ENCODE measurements around the gene CYRIA.

The CYRIA gene

DNA sequence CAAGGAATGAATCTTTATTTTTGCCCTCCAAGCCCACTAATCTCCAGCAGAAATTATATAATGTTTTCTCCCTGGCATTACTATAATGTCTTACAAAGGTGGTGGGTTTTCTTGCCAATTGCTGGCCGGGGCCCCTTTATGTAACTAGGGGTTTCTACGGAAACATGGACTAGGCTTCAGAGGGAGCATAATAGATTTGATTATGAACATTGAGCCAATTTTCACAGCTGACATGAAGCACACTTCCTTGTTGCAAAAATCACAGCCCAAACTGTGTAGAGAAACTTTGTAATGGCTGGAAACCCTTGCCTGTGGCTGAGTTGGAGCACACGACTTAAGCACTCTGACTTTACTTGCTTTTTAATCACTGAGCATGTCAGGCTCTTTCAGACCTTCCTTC is 3.8 kb upstream of the CYRIA start:
- DNase-seq (ENCODE audit: low spot score) = no peak

DNA sequence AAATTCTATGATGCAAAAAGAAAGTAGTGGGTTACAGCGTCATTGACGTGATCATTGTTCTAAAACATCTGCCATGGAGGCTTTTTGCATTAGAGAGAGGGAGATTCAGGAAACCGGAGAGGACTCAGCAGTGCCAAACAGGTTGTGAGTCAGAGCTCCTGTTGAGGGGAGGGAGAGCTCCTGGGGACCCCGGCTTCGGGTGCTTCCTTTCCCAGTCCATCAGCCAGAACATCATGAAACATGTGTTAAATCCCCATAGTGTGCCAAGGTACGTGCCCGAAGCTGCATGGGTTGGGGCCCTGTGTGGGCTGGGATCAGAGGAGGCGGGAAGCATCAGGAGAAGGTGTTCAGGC is 791 bp upstream of the CYRIA start:
- no peak for DNase-seq (ENCODE audit: low spot score)

- no peak for DNase-seq (ENCODE audit: low spot score)
Measured at GRCh38 chr2:16664809-16665747, 556 bp downstream of the CYRIA start.

- DNase-seq (ENCODE audit: low spot score) = no peak
Measured at GRCh38 chr2:16664052-16664731, 1.4 kb downstream of the CYRIA start.

DNA sequence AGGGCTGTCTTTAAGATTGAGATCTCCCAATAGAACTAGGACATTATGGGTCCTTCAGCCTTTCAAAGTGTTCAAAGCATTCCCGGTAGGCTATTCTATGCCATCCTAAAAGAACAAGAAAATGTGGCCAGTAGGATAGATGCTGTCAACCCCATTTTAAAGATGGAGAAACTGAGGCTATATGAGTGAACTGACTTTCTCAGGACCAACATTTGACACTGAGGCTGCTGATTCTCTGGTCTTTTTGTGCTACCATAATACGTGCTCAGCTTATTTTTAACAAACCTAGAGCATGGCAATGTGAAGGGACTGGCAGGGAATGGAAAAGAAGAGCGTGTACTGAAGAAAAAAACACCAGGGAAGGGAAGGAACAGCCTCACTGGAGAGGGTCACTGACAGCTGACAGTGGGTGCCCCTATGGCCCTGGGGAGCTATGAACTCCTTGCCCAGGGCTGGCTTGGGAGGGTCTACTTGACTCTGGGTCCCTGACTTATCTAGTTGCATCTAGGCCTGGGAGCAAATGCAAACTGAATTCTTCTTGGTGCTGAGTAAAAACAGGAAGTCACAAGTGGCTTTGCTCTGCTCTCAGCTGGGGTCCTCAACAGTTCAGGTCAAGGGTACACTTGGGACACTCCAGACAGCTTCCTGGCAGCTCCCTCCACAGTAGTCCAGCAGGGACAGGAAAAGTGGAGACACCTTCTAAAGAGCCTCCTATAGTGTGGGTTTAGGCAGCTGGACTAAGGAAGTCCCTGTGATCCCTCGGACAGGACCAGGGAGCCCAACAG is 2.3 kb downstream of the CYRIA start:
- DNase-seq (ENCODE audit: low spot score) = no peak

DNA sequence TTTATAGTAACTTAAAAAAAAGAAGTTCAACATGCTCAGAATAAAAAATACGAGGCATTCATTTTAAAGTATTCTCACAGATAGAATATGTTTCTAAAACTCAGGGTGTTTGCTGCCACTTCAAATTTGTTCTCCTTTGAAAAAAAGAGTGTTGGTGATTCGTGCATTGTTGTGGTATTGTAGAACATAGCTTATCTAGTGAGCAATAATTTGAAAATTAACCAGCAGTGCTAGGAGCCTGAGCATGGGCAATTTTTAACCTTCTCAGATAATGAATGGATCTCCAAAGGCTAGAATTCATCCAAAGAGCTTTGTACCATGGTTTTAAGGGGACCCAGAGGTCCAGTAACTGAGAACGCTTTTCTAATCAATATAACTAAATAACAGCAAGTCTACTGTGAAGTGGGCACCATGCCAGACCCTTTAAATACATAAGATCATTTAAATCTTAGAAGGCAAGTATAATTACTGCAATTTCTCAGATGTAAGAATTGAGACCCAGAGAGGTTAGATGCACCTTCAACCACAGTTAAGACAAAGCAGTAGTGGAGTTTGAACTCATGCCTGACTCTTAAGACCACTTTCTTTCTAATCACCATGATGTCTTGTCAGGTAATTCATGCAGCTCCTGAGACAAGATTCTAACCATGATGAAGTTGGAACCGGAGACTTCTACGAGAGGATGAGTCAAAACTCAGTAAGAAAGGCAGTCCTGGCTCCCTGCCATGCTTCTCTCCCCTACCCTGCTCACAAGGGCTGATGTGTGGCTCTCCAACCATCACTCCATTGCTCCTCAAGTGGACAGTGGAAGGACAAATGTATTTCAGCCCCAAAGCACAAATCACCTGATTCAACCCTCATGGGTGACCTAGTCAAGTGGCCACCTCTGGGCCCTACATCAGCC is 3.4 kb downstream of the CYRIA start:
- DNase-seq (ENCODE audit: low spot score) = no peak

DNA sequence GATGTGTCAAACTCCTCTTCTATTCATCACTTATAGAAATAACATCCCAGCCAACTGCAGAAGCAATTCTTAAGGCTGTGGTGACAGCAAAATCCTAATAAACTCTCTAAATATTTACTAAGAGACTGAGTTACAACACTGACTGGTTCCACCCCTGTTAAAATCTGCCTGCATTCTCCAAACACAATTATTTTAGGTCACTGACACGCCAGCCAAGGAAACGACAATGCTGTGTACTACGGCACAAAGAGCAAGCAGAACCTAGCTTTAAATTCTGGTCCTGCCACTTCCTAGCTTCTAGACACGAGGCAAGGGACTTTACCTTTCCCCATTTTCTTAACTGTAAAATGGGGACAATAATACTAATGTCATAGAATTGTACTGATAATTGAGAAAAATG is 4.1 kb downstream of the CYRIA start:
- DNase-seq (ENCODE audit: low spot score) = no peak

DNA sequence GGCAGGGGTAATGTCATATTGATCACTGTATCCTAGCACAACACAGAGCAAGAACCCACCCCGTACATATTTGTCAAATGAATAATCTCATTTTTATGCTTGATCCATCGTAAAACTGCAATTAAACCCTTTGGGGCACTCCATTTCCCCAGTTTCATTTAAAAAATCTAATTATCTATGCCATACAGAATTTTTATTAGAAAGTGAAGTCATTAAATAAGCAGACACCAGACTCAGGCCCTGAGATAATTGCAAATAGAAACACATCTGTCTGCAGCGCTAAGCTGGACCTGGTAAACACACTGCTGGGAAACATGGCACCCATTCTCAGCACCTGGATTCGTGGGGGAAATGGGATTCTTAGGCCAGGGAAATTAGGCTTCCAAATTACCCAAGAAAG is 5.1 kb downstream of the CYRIA start:
- DNase-seq (ENCODE audit: low spot score) = no peak

GRCh38 chr2:16660114-16660513 is 5.5 kb downstream of the CYRIA start:
- DNase-seq (ENCODE audit: low spot score) = no peak

DNA sequence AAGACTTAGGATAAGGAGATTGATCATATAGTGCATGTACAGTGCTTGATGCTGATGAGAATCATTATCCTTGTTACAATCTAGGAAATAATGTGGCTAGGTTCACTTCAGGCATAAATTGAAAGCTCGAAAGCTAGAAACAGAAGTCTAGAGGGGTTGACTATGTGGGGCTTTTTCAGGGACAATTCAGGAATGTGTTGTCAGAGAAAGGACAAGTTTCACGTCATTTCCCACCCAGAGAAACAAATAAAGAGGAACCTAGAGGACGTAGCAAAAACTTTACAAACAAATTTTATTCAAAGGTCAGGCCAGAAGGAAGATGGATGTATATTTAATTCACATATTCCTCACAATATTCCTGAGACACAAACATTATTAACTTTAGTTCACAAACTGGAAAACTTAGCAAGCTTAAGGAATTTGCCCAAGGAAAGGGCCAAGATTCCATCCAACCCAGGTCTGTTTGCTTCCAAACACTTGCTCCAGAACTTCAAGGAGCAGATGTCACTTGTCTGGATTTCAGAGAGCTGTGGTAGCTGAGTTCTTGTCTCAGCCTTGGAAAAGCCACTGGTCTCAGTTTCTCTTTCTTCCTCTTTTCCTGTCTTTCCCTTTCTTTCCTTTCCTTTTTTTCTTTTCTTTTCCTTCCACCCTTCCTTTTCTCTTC is 7.4 kb downstream of the CYRIA start:
- no peak for DNase-seq (ENCODE audit: low spot score)

GRCh38 chr2:16657671-16658070 is 8.0 kb downstream of the CYRIA start:
- no peak for DNase-seq (ENCODE audit: low spot score)

GRCh38 chr2:16656784-16657391 is 8.7 kb downstream of the CYRIA start:
- no peak for DNase-seq (ENCODE audit: low spot score)

DNA sequence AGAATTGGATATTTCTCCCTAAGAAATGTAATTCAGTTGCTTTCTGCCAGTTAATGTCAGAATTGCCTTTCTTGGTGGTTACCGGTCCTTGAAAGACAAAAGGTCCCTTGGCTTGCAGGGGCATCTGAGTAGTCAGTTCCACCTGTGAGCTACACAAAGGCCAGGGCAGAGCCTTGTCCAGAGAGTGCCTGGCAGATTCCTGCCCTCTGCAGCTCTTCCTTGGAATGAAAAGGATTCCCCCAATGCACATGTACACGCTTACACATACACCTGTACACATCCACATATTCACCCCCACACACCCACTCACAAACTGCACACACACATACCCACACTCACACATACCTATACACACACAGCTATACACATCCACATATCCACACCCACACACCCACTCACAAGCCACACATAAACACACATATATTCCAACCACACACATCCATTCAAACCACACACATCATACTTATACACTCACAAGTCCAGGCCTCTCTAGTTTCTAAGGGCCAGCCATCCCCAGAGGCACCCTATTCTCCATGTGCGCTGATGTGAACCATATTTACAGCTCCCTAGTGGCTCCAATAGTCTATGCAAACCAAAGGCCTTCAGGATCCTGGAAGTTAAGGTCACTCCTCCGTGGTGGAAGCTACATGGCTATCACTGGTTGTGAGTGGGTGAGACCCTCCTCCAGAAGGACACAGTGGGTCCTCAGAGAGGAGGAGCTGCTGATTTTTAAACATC is 9.6 kb downstream of the CYRIA start:
- DNase-seq (ENCODE audit: low spot score) = no peak

DNA sequence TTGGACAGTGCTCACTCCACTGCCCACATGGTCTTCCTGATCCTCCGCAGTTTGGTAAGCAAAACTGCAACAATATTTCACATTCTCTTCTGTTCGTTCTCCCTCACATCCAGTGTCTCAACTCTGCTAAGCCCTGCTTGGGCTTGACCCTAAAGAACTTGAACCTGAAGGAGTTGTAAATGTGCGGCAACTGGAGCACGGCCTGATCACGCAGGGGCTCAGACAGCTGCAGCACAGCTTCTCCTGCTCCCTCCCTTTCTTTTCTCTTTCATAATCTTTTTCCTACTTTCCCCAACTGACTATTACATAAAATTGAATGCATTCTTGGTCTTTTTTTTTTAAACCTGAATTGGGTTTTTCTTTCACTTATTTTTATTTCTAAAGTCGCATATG is 10.2 kb downstream of the CYRIA start:
- no peak for DNase-seq (ENCODE audit: low spot score)

GRCh38 chr2:16654833-16655444 is 10.7 kb downstream of the CYRIA start:
- no peak for DNase-seq (ENCODE audit: low spot score)

GRCh38 chr2:16653799-16654198 is 11.8 kb downstream of the CYRIA start:
- DNase-seq (ENCODE audit: low spot score) = no peak

GRCh38 chr2:16653083-16653375 is 12.6 kb downstream of the CYRIA start:
- DNase-seq (ENCODE audit: low spot score) = no peak

DNA sequence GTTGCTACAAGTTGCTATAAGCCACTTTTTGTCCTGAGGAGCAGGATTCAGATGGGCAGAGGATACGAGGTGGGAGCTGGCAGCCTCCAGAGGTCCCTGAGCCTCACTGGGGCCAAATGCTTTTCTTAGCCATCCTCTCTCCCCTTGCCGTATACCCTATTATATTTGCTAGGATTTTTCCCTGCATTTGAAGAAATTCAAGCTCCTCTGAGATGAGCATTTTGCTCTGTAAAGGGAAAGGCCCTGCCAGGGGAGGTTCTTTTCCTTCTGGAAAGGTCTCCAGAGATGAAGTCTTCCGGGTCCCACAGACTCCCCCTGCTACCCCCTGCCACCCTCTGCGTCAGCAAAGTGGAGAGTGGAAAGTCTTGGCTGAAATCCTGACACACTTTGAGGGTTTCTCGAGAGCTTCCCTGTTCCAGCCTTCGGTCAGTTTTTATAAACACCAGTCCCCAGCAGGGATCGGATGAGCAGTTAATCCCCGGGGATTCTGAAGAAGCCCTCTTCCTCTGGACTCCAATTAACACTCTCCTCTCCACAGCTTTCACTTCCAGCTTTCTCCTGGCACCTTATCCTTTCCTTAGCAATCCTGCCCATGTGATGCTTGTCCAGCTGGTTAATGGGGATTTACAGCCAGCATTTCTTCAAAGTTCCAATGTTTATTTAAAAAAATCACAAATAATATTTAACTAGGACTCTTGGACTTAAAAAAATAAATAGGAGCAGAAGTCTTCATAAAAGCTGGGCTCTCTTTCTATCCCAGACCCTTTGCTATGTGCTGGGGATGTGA is 13.1 kb downstream of the CYRIA start:
- DNase-seq (ENCODE audit: low spot score) = no peak

All from hematopoietic multipotent progenitor cell treated with erythropoietin and hydrocortisone succinate and interleukin-3 and kit ligand, for 17 days (in vitro differentiated cells).